Panc1 (cell line): ENCODE data around the gene PKNOX2.

ENCODE experiments used
- POLR2AphosphoS5 ChIP-seq: IDR thresholded peaks from 2 replicates; pipeline ENCODE4 v1.6.1; 2012; ENCODE audit warnings: mild to moderate bottlenecking, low read depth, low read length, moderate library complexity
- TF ChIP-seq, protein P1 (sequence below): fragments of 450-650 bp; IDR thresholded peaks from 2 replicates; pipeline ENCODE4 v1.5.1; 2017; ENCODE audit warnings: mild to moderate bottlenecking
- TF ChIP-seq, protein P2 (sequence below), 2 experiments: IDR thresholded peaks; 2 replicates each; pipeline ENCODE4 v1.6.1; 2011 to 2012; ENCODE audit warnings: low read depth in 2 of 2, control low read depth in 1 of 2, low read length in 1 of 2, mild to moderate bottlenecking in 1 of 2, moderate library complexity in 1 of 2; ENCODE audit not compliant: insufficient read depth in 1 of 2

GRCh38 chr11:125236072-125236825, 71.7 kb downstream of the PKNOX2 start:
- TF ChIP-seq, protein P1, sequence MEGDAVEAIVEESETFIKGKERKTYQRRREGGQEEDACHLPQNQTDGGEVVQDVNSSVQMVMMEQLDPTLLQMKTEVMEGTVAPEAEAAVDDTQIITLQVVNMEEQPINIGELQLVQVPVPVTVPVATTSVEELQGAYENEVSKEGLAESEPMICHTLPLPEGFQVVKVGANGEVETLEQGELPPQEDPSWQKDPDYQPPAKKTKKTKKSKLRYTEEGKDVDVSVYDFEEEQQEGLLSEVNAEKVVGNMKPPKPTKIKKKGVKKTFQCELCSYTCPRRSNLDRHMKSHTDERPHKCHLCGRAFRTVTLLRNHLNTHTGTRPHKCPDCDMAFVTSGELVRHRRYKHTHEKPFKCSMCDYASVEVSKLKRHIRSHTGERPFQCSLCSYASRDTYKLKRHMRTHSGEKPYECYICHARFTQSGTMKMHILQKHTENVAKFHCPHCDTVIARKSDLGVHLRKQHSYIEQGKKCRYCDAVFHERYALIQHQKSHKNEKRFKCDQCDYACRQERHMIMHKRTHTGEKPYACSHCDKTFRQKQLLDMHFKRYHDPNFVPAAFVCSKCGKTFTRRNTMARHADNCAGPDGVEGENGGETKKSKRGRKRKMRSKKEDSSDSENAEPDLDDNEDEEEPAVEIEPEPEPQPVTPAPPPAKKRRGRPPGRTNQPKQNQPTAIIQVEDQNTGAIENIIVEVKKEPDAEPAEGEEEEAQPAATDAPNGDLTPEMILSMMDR: no peak
- TF ChIP-seq, protein P2, sequence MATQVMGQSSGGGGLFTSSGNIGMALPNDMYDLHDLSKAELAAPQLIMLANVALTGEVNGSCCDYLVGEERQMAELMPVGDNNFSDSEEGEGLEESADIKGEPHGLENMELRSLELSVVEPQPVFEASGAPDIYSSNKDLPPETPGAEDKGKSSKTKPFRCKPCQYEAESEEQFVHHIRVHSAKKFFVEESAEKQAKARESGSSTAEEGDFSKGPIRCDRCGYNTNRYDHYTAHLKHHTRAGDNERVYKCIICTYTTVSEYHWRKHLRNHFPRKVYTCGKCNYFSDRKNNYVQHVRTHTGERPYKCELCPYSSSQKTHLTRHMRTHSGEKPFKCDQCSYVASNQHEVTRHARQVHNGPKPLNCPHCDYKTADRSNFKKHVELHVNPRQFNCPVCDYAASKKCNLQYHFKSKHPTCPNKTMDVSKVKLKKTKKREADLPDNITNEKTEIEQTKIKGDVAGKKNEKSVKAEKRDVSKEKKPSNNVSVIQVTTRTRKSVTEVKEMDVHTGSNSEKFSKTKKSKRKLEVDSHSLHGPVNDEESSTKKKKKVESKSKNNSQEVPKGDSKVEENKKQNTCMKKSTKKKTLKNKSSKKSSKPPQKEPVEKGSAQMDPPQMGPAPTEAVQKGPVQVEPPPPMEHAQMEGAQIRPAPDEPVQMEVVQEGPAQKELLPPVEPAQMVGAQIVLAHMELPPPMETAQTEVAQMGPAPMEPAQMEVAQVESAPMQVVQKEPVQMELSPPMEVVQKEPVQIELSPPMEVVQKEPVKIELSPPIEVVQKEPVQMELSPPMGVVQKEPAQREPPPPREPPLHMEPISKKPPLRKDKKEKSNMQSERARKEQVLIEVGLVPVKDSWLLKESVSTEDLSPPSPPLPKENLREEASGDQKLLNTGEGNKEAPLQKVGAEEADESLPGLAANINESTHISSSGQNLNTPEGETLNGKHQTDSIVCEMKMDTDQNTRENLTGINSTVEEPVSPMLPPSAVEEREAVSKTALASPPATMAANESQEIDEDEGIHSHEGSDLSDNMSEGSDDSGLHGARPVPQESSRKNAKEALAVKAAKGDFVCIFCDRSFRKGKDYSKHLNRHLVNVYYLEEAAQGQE (IDR thresholded peaks at IDR 0.05; ENCODE audit: insufficient read depth in 1 of 2, low read depth in 2 of 2, low read length in 1 of 2): no peak
- TF ChIP-seq POLR2AphosphoS5: no peak
